Stimulated activated CD8-positive, alpha-beta memory T cell treated with anti-CD3 and anti-CD28 coated beads, Interleukin-2, amount 100 ng/mL, for 1 hour (primary cell): ENCODE data around the gene DCLK2.

ENCODE experiments used
- DNase-seq, 2 donors: peaks; one replicate each; pipeline ENCODE4 v3.0.0-alpha.2; 2020; ENCODE audit warnings: low read depth in 2 of 2

DCLK2 gene

GRCh38 chr4:150240011-150240410 lies 161.8 kb downstream of the DCLK2 start:
- no peak for DNase-seq

GRCh38 chr4:150242820-150243458 lies 164.7 kb downstream of the DCLK2 start:
- DNase-seq: no peak

DNA sequence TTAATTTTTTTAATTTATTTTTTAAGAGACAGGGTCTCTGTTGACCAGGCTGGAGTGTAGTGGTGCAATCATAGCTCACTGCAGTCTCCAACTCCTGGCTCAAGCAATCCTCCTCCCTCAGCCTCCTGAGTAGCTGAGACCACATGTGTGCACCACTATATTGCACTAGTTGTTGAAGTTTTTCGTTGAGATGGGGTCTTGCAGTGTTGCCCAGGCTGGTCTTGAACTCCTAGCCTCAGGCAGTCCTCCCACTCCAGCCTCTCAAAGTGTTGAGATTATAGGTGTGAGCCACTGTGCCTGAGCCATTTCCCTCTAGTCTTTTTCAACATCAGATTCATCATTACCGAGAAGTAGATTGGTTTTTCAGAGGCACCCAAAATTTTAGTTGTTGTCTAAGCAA lies 165.7 kb downstream of the DCLK2 start:
- DNase-seq: no peak

- no peak for DNase-seq
Observed at GRCh38 chr4:150244600-150244999, 166.4 kb downstream of the DCLK2 start.

DNA sequence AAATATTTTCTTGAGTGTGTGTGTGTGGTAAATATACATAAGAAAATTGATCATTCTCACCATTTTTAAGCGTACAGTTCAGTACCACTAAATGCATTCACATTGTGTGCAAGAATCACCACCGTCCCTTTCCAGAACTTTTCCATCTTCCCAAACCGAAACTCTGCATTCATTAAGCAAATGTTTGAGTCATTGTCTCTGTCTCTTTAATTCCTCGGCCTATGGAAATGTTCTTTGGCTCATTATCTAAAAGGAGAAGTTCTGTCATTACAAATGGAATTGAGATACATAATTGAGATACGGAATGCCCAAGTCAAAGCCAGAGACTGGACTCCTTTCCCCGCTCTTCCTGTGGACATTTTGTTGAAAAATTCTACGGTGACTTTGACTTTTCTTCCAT lies 168.9 kb downstream of the DCLK2 start:
- DNase-seq: no peak

DNA sequence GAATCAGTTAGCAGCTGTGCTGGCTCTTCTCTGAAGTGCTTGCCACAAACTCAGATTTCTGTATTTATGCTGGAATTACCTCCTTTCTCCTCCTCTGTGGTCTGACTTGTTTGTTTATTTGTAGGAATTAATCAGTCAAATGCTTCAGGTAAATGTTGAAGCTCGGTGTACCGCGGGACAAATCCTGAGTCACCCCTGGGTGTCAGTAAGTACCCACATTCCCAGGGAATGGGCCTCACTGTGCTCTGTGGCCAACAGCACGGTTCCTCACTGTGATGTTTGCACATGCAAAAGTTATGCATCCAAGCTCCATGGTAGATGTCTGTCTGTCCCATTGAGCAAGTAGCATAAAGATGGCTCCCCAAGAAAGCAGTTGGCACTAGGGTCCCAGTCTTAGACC lies 169.9 kb downstream of the DCLK2 start:
- no peak for DNase-seq

DNA sequence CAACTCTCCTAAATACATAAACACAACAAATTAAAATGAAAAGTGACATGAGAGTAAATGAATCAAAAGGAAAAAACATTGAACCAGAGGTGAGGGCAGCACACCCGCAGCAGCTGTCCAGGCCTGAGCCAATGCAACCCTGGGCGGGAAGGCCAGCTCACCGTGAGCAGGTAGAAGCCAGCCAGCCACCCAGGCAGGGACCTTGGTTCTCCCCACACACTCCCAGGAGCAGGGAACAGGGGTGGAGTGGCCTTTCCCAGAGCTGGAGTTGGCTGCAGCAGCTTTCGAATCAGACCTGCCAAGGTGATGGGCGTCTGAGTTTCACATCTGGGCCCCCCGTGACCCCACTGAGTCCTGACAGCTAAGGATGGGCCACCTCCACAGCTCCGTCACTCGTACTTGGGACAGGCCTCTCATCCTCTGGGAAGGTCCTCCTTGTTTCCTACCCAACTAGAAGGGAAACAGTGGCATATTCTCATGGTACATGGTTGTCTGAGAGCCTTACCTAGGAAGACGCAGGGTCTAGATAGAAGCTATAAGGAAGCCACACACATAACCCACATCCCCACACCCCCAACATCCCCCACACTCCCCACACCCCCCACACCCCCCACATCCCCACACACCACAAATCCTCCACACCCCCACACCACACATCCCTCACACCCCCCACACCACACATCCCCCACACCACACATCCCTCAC lies 172.2 kb downstream of the DCLK2 start:
- DNase-seq: no peak

- DNase-seq: no peak
Observed at GRCh38 chr4:150250998-150251651, 172.9 kb downstream of the DCLK2 start.

- no peak for DNase-seq
Observed at GRCh38 chr4:150251752-150252190, 173.5 kb downstream of the DCLK2 start.

DNA sequence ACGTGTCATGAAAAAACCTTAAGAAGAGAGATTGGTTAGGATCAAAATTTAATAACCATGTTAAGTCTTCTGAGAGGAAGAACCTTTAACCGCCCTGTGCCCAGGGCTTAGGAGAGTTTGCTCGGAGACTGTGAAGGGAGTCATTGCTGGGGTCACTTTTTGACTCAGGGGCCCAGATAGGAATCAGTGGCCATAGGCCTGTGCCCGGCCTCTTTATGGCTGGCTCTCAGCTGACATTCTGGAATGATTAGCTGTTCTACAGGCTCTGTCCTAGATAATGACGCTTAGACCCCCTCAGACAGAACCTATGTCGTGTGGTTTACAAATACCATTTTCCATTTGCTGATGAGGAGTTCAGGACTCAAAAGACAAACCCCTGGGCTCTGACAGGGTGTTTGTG lies 174.1 kb downstream of the DCLK2 start:
- no peak for DNase-seq

DNA sequence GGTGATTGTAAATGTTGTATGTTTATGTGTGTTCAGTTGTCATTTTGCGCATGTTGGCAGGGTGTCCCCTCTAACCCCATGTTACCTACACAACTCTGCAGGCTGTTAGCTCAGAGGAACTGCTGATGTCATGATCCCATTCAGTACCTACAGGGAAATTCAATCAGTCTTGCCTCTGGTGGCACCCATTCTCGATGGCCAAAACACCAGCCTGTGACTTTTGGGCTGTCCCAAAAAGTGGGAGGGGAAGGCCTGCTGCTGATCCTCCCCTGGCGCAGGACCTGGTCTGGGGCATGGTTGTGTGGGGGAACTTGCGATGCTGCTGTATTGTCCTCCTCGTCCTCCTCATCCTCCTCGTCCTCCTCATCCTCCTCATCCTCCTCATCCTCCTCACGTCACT lies 174.5 kb downstream of the DCLK2 start:
- DNase-seq: no peak

GRCh38 chr4:150253416-150253815 lies 175.2 kb downstream of the DCLK2 start:
- no peak for DNase-seq

DNA sequence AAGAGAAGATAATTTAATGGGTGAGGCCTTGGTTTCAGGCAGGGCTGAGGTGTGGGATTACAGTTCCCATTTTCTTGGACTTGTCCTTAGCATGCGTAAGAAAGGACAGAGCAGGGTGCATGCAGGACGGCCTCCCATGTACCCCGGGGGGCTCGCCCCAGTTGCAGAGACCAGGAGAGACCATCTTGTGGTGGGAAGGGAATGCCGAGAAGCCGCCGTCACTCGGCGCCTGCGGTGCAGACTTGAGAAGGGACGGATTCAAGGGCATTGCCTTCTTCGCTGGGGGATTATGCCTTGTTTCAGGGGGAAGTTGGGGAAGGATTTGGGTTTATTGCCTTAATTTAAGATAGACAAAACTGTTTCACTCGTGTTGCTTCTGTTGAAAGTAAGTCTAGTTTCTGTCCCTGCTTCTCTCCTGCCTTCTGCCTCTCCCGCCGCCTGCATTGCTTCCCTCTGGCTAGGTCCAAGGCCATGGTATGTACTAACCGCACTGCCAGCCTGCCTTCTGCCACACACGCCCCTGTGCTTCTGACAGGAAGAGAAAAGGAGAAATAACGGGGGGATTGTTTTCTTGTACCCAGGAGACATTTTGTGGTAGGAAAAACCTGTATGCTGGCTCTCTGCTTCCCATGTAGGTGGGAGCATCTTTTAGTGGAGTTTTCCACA lies 175.9 kb downstream of the DCLK2 start:
- DNase-seq: no peak

DNA sequence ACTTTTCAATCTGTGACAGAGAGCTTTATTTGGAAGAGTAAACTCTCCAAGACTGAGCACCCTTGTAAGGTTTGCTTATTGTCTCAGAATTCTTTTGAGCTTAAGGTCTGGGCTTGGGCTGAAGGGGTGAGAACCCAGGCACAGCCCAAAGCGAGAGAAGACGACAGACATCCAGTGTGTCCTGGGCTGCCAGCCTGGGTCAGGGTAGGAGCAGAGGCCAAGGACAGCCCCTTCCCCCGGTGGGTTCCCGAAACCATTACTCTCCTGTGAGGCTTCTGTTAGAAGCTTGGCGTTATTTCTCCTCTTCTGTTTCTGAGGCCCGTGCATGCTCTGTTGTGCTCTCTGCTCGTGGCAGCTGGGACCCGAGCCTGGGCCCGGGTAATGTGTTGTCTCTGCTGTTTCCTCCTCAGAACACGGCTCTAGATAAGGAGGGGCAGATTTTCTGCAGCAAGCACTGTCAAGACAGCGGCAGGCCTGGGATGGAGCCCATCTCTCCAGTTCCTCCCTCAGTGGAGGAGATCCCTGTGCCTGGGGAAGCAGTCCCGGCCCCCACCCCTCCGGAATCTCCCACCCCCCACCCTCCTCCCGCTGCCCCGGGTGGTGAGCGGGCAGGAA lies 177.5 kb downstream of the DCLK2 start:
- DNase-seq: no peak

GRCh38 chr4:150256225-150256620 lies 178.0 kb downstream of the DCLK2 start:
- DNase-seq: no peak

DNA sequence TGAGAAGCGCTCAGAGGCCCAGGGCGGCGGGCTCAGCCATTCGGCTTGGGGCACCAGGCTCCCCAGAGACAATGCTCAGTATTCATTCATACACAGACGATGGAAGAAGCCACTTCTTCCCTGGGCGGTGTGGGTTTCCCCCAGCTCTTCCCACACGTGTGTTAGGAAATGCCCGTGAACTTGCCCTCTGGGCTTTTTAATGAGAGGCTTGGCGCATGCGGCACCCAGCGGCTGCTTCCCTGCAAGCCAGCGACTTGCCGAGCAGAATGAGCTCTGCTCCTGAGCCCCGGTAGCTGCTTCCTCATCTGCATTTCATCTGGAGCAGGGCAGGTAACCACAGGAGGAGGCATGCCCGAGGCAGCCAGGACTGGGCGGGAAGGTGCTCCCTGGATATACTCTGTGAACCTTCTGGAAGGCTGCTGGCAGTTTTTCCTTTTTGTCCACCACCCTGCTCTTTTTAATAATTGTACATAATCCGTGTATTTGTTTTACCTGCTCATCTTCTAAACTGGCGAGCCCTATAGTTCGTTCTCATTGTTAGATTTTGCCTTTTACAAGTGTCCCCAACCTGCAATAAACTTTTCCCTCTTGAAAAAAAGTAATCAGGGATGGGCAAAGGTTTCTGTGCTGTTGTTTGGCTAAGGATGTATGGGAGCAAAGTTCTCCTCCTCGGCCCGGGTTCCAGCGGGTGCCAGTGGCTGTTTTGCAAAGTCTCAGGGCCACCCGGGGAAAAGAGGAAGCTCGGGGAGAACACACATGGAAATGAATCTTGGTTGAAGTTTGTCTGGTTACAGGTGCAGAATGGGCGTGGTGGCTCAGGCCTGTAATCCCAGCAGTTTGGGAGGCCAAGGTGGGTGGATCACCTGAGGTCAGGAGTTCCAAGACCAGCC lies 178.8 kb downstream of the DCLK2 start:
- no peak for DNase-seq

GRCh38 chr4:150258569-150258968 lies 180.3 kb downstream of the DCLK2 start:
- DNase-seq: no peak

- DNase-seq: no peak
Observed at GRCh38 chr4:150259861-150260567, 181.8 kb downstream of the DCLK2 start.

DNA sequence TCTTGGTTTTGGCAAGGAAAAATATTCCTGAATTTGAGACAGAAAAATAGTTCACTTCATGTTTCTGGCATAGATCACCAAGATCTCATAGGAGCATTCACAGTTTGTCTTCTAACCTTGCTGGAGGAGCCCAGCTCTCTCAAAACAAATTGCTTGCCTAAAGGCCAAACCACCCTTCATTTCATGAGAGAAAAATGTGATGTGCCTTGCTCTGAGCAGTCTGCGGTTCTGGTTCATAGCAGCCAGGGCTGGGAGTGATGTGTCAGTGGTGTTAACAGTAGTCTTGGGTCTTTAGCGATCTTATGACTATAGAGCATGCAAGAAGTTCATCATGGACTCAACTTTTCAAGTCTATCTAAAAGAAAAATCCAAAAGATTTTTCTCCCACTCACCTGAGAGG lies 183.3 kb downstream of the DCLK2 start:
- no peak for DNase-seq

DNA sequence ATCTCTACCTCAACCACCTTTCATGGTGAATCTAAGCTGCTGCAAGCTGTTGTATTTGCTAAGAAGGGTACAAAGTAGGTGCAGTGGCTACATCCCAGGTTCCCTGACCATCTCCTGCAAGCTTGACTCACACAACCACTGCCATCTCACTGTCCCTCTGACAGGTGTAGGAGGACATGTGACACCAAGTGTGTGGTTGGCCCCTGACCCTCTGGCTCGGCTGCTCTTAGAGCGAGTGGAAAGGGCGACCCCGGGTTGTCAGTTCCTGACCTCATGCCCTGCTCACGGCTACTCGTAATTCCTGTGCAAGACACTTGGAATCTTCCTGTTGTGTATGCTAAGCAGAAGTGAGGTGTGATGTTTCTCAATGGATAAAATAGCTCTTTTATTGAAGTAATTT lies 184.4 kb downstream of the DCLK2 start:
- DNase-seq: no peak
